Mesendoderm (in vitro differentiated cells): ENCODE results near the gene RBM34. TPM values are rescaled to one million over a fixed set of nuclear protein-coding genes. Genes with fewer than 3 reads are reported as not detected.

ENCODE experiments used
- DNase-seq: peaks from one replicate; pipeline ENCODE4 v3.0.0; 2013
- H2AK5ac ChIP-seq: 2 replicates; pipeline ENCODE4 v1.6.1; 2013; ENCODE audit warnings: low read length, inconsistent platforms
- H2BK120ac ChIP-seq: 2 replicates; pipeline ENCODE4 v1.6.1; 2013; ENCODE audit warnings: low read depth, mild to moderate bottlenecking, low read length, moderate library complexity, mixed read lengths
- H2BK15ac ChIP-seq: replicated peaks from 2 replicates; pipeline ENCODE4 v1.6.1; 2013; ENCODE audit warnings: low read depth, mild to moderate bottlenecking, moderate library complexity
- H2BK5ac ChIP-seq: 2 replicates; pipeline ENCODE4 v1.6.1; 2013; ENCODE audit warnings: low read length, inconsistent platforms
- H3K18ac ChIP-seq: 2 replicates; pipeline ENCODE4 v1.6.1; 2013; ENCODE audit warnings: mild to moderate bottlenecking, low read length, mixed read lengths
- H3K23ac ChIP-seq: one replicate; pipeline ENCODE4 v1.6.1; 2013; ENCODE audit warnings: low read length
- H3K27ac ChIP-seq: 2 replicates; pipeline ENCODE4 v1.5.1; 2013; ENCODE audit warnings: low read depth, mild to moderate bottlenecking, inconsistent platforms, low read length, moderate library complexity
- H3K27me3 ChIP-seq: 2 replicates; pipeline ENCODE4 v1.6.1; 2013; ENCODE audit warnings: low read length, control low read depth, mild to moderate bottlenecking, inconsistent platforms; ENCODE audit not compliant: insufficient read depth, poor library complexity
- H3K36me3 ChIP-seq: 2 replicates; pipeline ENCODE4 v1.6.1; 2013; ENCODE audit warnings: low read length, inconsistent platforms; ENCODE audit not compliant: control insufficient read depth, insufficient read depth
- H3K4ac ChIP-seq: one replicate; pipeline ENCODE4 v1.6.1; 2013; ENCODE audit warnings: low read depth, mild to moderate bottlenecking, low read length, moderate library complexity
- H3K4me1 ChIP-seq: 2 replicates; pipeline ENCODE4 v1.6.1; 2013; ENCODE audit warnings: low read depth, low read length, inconsistent platforms; ENCODE audit not compliant: control insufficient read depth
- H3K4me2 ChIP-seq: 2 replicates; pipeline ENCODE4 v1.6.1; 2013; ENCODE audit warnings: low read length
- H3K4me3 ChIP-seq: 2 replicates; pipeline ENCODE4 v1.5.1; 2013; ENCODE audit warnings: mild to moderate bottlenecking, low read length
- H3K56ac ChIP-seq: one replicate; pipeline ENCODE4 v1.6.1; 2013; ENCODE audit warnings: low read length
- H3K79me1 ChIP-seq: 2 replicates; pipeline ENCODE4 v1.6.1; 2013; ENCODE audit warnings: low read length, inconsistent platforms
- H3K79me2 ChIP-seq: 2 replicates; pipeline ENCODE4 v1.6.1; 2013; ENCODE audit warnings: mild to moderate bottlenecking, low read length; ENCODE audit not compliant: control insufficient read depth, insufficient read depth
- H3K9ac ChIP-seq: 2 replicates; pipeline ENCODE4 v1.6.1; 2013; ENCODE audit warnings: low read length, inconsistent platforms
- H4K5ac ChIP-seq: one replicate; pipeline ENCODE4 v1.6.1; 2013; ENCODE audit warnings: low read length
- H4K8ac ChIP-seq: one replicate; pipeline ENCODE4 v1.6.1; 2013; ENCODE audit warnings: low read depth, mild to moderate bottlenecking, control low read depth, low read length, moderate library complexity
- WGBS: extraction: QIAGEN DNeasy Blood & Tissue Kit; methylation state at CpG from one replicate; pipeline ENCODE4 v1.1.7; 2013; ENCODE audit warnings: low lambda C conversion rate, missing lambda C conversion rate; ENCODE audit not compliant: insufficient coverage; ENCODE audit errors: extremely low coverage; 5-methylcytosine and 5-hydroxymethylcytosine counted together
- polyA plus RNA-seq, 2 experiments: library from polyadenylated mRNA; stranded (reverse); fragments of 200-250 nt; gene quantifications; one replicate each; pipeline ENCODE4 v1.2.3, GENCODE V29; 2013

The RBM34 gene, protein sequence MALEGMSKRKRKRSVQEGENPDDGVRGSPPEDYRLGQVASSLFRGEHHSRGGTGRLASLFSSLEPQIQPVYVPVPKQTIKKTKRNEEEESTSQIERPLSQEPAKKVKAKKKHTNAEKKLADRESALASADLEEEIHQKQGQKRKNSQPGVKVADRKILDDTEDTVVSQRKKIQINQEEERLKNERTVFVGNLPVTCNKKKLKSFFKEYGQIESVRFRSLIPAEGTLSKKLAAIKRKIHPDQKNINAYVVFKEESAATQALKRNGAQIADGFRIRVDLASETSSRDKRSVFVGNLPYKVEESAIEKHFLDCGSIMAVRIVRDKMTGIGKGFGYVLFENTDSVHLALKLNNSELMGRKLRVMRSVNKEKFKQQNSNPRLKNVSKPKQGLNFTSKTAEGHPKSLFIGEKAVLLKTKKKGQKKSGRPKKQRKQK
- 145 TPM for polyA plus RNA-seq (2013, experiment 1 of 2)
- 149 TPM for polyA plus RNA-seq (2013, experiment 2 of 2)

- Histone ChIP-seq H4K5ac (no peak within 1 kb of the TSS), H3K18ac (peak within 1 kb of the TSS; percentile 70), H2BK15ac (no peak within 1 kb of the TSS), H3K9ac (peak within 1 kb of the TSS; percentile 98), H3K4me1 (no peaks in the 10 kb centered on the region), H3K79me1 (peaks cover 6% of the 10 kb centered on the region), H2AK5ac (no peak within 1 kb of the TSS), H3K27ac (peak within 1 kb of the TSS; percentile 82), H2BK120ac (no peak within 1 kb of the TSS), H4K8ac (peak within 1 kb of the TSS; percentile 58), H2BK5ac (peak within 1 kb of the TSS; percentile 87), H3K23ac (peak within 1 kb of the TSS; percentile 89), H3K4me3 (peak within 1 kb of the TSS; percentile 99), H3K36me3 (peaks cover 2% of the 10 kb centered on the region), H3K4ac (no peak within 1 kb of the TSS), H3K27me3 (no peaks in the 10 kb centered on the region), H3K56ac (peak within 1 kb of the TSS; percentile 99), H3K79me2 (peaks cover 11% of the 10 kb centered on the region), H3K4me2 (peak within 1 kb of the TSS; percentile 66)
- peak; percentile 95 for DNase-seq
- WGBS, result no CpG with 5 or more reads among the region's 52 CpGs
These were observed at the start of gene RBM34 for GRCh38 chr1:235160957-235161684. RBM34 (minus strand) TSS chr1:235161250; CDS start chr1:235161226, 24 bp downstream.

DNA sequence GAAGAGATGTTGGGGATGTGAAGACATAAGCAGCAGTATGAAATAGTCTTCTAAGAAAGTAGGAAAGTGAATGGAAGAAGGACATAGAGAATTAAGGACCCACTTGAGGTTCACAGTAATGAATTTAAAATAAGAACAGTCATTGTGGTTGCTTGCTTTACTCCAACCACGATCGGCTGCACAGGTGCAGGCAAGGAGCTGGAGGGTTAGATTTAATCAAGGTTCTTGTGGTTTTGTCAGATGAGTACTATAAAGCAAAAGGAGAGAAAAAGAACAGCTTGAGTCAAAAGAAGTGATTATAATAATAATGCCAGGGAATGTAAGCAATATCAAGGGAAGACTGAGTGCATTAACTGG lies 46.1 kb upstream of the RBM34 start:
- H3K27me3 ChIP-seq, result no peaks in the 10 kb centered on the region
- no peak overlapping the region for H2BK15ac ChIP-seq
- H3K18ac ChIP-seq, result no peak overlapping the region
- no peak overlapping the region for H3K27ac ChIP-seq
- H3K56ac ChIP-seq, result no peak overlapping the region
- H2BK5ac ChIP-seq, result no peak overlapping the region
- H3K79me2 ChIP-seq, result no peaks in the 10 kb centered on the region
- H3K79me1 ChIP-seq, result no peaks in the 10 kb centered on the region
- H3K9ac ChIP-seq, result no peak overlapping the region
- H3K4ac ChIP-seq, result no peak overlapping the region
- WGBS, result no CpG with 5 or more reads among the region's 2 CpGs
- no peaks in the 10 kb centered on the region for H3K4me1 ChIP-seq
- no peak overlapping the region for H2AK5ac ChIP-seq
- H3K23ac ChIP-seq, result no peak overlapping the region
- no peak overlapping the region for H3K4me3 ChIP-seq
- H3K4me2 ChIP-seq, result no peak overlapping the region
- H4K5ac ChIP-seq, result no peak overlapping the region
- DNase-seq, result no peak
- no peak overlapping the region for H2BK120ac ChIP-seq
- no peaks in the 10 kb centered on the region for H3K36me3 ChIP-seq
- H4K8ac ChIP-seq, result no peak overlapping the region

- no peaks in the 10 kb centered on the region for H3K36me3 ChIP-seq
- H3K79me1 ChIP-seq, result no peaks in the 10 kb centered on the region
- no peaks in the 10 kb centered on the region for H3K4me1 ChIP-seq
- no peak overlapping the region for H3K18ac ChIP-seq
- H3K56ac ChIP-seq, result no peak overlapping the region
- H2BK120ac ChIP-seq, result no peak overlapping the region
- DNase-seq, result no peak
- no peak overlapping the region for H2BK5ac ChIP-seq
- H3K4ac ChIP-seq, result no peak overlapping the region
- H3K23ac ChIP-seq, result no peak overlapping the region
- H2AK5ac ChIP-seq, result no peak overlapping the region
- no peak overlapping the region for H3K4me2 ChIP-seq
- no peak overlapping the region for H2BK15ac ChIP-seq
- H3K9ac ChIP-seq, result no peak overlapping the region
- no peaks in the 10 kb centered on the region for H3K79me2 ChIP-seq
- H3K27me3 ChIP-seq, result no peaks in the 10 kb centered on the region
- H3K4me3 ChIP-seq, result no peak overlapping the region
- no peak overlapping the region for H4K5ac ChIP-seq
- H3K27ac ChIP-seq, result no peak overlapping the region
- no CpG with 5 or more reads among the region's 4 CpGs for WGBS
- H4K8ac ChIP-seq, result no peak overlapping the region
These were observed 45.6 kb upstream of the RBM34 start for GRCh38 chr1:235206533-235207208.

GRCh38 chr1:235205687-235206086 lies 44.6 kb upstream of the RBM34 start:
- Histone ChIP-seq H4K5ac (no peak overlapping the region), H3K27ac (no peak overlapping the region), H2BK120ac (no peak overlapping the region), H3K18ac (no peak overlapping the region), H3K79me2 (no peaks in the 10 kb centered on the region), H3K4ac (no peak overlapping the region), H2AK5ac (no peak overlapping the region), H2BK15ac (no peak overlapping the region), H3K4me2 (no peak overlapping the region), H3K23ac (no peak overlapping the region), H3K4me3 (no peak overlapping the region), H3K9ac (no peak overlapping the region), H2BK5ac (no peak overlapping the region), H3K27me3 (no peaks in the 10 kb centered on the region), H3K79me1 (no peaks in the 10 kb centered on the region), H3K36me3 (no peaks in the 10 kb centered on the region), H3K4me1 (no peaks in the 10 kb centered on the region), H4K8ac (no peak overlapping the region), H3K56ac (no peak overlapping the region)
- WGBS, result no CpG with 5 or more reads among the region's 3 CpGs
- DNase-seq, result no peak

DNA sequence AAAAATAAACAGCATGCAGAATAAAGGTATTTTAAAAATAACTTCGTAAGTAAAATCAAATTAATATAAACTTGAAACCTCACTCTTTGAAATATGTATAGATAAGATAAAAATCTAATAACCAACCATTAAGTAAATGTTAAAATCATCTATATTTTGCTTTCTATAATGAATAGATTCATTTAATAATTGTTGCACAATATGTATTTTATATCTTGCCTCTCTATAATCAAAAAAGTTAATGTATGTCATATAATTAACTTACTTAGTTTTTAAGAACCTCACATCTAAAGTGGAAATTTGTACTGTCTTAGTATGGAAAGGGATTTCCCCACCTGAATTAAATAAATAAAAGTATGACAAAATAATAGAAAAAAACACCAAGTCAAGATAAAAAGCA lies 42.4 kb upstream of the RBM34 start:
- WGBS, result no CpG with 5 or more reads among the region's 1 CpG
- no peak overlapping the region for H2BK15ac ChIP-seq
- H3K4me1 ChIP-seq, result no peaks in the 10 kb centered on the region
- no peak overlapping the region for H2BK120ac ChIP-seq
- no peak overlapping the region for H3K4me2 ChIP-seq
- no peak overlapping the region for H3K9ac ChIP-seq
- H3K79me1 ChIP-seq, result no peaks in the 10 kb centered on the region
- H3K4me3 ChIP-seq, result no peak overlapping the region
- H3K23ac ChIP-seq, result no peak overlapping the region
- no peak overlapping the region for H3K56ac ChIP-seq
- no peak for DNase-seq
- no peaks in the 10 kb centered on the region for H3K79me2 ChIP-seq
- H3K18ac ChIP-seq, result no peak overlapping the region
- no peaks in the 10 kb centered on the region for H3K27me3 ChIP-seq
- no peaks in the 10 kb centered on the region for H3K36me3 ChIP-seq
- no peak overlapping the region for H3K27ac ChIP-seq
- no peak overlapping the region for H3K4ac ChIP-seq
- no peak overlapping the region for H2AK5ac ChIP-seq
- H4K5ac ChIP-seq, result no peak overlapping the region
- no peak overlapping the region for H4K8ac ChIP-seq
- no peak overlapping the region for H2BK5ac ChIP-seq
